Measurements from ENCODE around the gene KCNJ11. TPM values are rescaled to one million over a fixed set of nuclear protein-coding genes. Genes with fewer than 3 reads are reported as not detected.

The KCNJ11 gene
- polyA plus RNA-seq, 1 donor (not counting 4 experiments of a cell fraction or from before 2014, with no cell fraction given), result 0.03 TPM

DNA sequence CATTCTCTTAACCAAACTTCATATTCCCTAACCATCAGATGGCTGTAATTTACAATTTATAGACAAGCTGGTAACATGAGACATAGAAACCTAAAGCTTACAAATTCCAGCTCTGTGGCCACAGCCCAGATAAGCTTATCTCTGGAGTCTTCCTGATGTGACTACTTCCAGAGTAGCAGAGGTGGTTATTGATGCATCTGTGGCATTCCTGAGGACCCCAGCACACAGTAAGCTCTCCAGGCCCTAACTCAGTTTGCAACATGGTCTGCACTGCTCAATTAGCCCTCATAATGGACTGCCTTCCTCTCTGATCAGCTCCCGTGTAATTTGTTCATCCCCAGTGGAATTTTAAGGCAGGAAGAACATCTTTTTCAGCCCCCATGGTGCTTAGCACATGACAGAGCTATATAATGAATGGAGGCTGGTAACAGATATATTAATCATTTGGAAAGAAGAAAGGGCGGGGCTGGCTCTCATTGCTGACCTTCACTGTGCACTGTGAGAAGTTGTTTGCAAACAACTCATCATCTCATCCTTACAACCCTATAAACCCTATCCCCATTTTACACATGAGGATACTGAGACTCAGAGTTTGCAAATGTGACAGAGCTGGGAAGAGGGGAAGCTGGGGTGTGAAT, 30.1 kb upstream of the KCNJ11 start:
- Histone ChIP-seq H3K79me2 (ENCODE audit: control insufficient read depth, insufficient read depth, low read length) (no peaks in the 10 kb centered on the region), H3K27ac (ENCODE audit: control insufficient read depth, insufficient read depth, low read length) (no peak overlapping the region), H3K27me3 (ENCODE audit: control insufficient read depth, extremely low read depth, insufficient read depth, low read length) (peaks cover 31% of the 10 kb centered on the region), H3K36me3 (ENCODE audit: control insufficient read depth in 2 of 2, extremely low read depth in 1 of 2, insufficient read depth in 2 of 2, low read length in 2 of 2) (no peaks in the 10 kb centered on the region), H3K9ac (ENCODE audit: control insufficient read depth, extremely low read depth, insufficient read depth, low read length) (no peak overlapping the region), H3K4me2 (ENCODE audit: control insufficient read depth, extremely low read depth, insufficient read depth, low read depth, low read length) (no peak overlapping the region), H4K20me1 (ENCODE audit: control insufficient read depth, extremely low read depth, insufficient read depth, low read length) (no peaks in the 10 kb centered on the region), H3K4me3 (ENCODE audit: control insufficient read depth in 2 of 3, extremely low read depth in 1 of 3, insufficient read depth in 2 of 3, low read depth in 1 of 3, low read length in 3 of 3) (no peak overlapping the region), H3K9me1 (ENCODE audit: control insufficient read depth, extremely low read depth, insufficient read depth, low read length) (no peaks in the 10 kb centered on the region), H2AFZ (ENCODE audit: control insufficient read depth, low read length) (no peak overlapping the region), H3K9me3 (ENCODE audit: control insufficient read depth, low read depth, low read length) (no peaks in the 10 kb centered on the region), H3K4me1 (ENCODE audit: control insufficient read depth, extremely low read depth, insufficient read depth, low read length) (no peaks in the 10 kb centered on the region)
- TF ChIP-seq EZH2 (IDR thresholded peaks at IDR 0.05; ENCODE audit: low read length) (no peak), CTCF (optimal IDR thresholded peaks at IDR 0.05 in 1 of 3, IDR thresholded peaks at IDR 0.05 in 1 of 3, conservative IDR thresholded peaks at IDR 0.05 in 1 of 3; ENCODE audit: extremely low read depth in 1 of 3, insufficient read depth in 2 of 3, low read length in 3 of 3) (no peak)
- DNase-seq (ENCODE audit: low read depth, low spot score) (no peak), FAIRE-seq (no peak)
- dilution Hi-C loops (cut with MboI; ENCODE audit: extremely low pct_ligation_motif_present, low sequenced_read_pairs), result no loop called here

DNA sequence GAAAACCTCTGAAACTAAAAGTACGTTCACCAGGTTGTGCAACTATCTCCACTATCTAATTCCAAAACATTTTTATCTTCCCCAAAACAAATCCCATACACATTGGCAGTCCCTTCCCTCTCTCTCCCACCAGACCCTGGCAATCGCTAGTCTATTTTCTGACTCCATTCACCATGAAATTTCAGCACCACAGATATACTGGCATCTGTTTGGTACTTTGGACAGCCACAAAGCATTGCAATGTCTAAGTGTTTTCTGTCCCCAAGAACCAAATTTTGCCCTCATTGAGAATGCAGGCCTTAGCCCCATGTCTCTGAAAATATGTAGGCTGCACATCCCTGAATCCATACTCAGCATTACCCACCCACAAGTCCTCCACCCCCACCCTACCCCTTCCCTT, 28.0 kb upstream of the KCNJ11 start:
- Histone ChIP-seq H3K4me2 (ENCODE audit: control insufficient read depth, extremely low read depth, insufficient read depth, low read depth, low read length) (no peak overlapping the region), H4K20me1 (ENCODE audit: control insufficient read depth, extremely low read depth, insufficient read depth, low read length) (no peaks in the 10 kb centered on the region), H3K4me3 (ENCODE audit: control insufficient read depth in 2 of 3, extremely low read depth in 1 of 3, insufficient read depth in 2 of 3, low read depth in 1 of 3, low read length in 3 of 3) (no peak overlapping the region), H3K27me3 (ENCODE audit: control insufficient read depth, extremely low read depth, insufficient read depth, low read length) (peaks cover 31% of the 10 kb centered on the region), H3K9ac (ENCODE audit: control insufficient read depth, extremely low read depth, insufficient read depth, low read length) (no peak overlapping the region), H3K4me1 (ENCODE audit: control insufficient read depth, extremely low read depth, insufficient read depth, low read length) (no peaks in the 10 kb centered on the region), H3K27ac (ENCODE audit: control insufficient read depth, insufficient read depth, low read length) (no peak overlapping the region), H3K79me2 (ENCODE audit: control insufficient read depth, insufficient read depth, low read length) (no peaks in the 10 kb centered on the region), H2AFZ (ENCODE audit: control insufficient read depth, low read length) (no peak overlapping the region), H3K9me1 (ENCODE audit: control insufficient read depth, extremely low read depth, insufficient read depth, low read length) (no peaks in the 10 kb centered on the region), H3K36me3 (ENCODE audit: control insufficient read depth in 2 of 2, extremely low read depth in 1 of 2, insufficient read depth in 2 of 2, low read length in 2 of 2) (no peaks in the 10 kb centered on the region), H3K9me3 (ENCODE audit: control insufficient read depth, low read depth, low read length) (no peaks in the 10 kb centered on the region)
- no peak for DNase-seq (ENCODE audit: low read depth, low spot score)
- dilution Hi-C loops (cut with MboI; ENCODE audit: extremely low pct_ligation_motif_present, low sequenced_read_pairs), result no loop called here
- TF ChIP-seq EZH2 (IDR thresholded peaks at IDR 0.05; ENCODE audit: low read length) (no peak), CTCF (optimal IDR thresholded peaks at IDR 0.05 in 1 of 3, IDR thresholded peaks at IDR 0.05 in 1 of 3, conservative IDR thresholded peaks at IDR 0.05 in 1 of 3; ENCODE audit: extremely low read depth in 1 of 3, insufficient read depth in 2 of 3, low read length in 3 of 3) (no peak)
- FAIRE-seq, result no peak
